ENCODE data around the gene TUBA3E.
"Not testable (repeated sequence)": the region's sequence is repeated elsewhere in the genome, so short reads cannot be mapped to it uniquely, and the experiment has no call there.

TUBA3E gene

GRCh38 chr2:130198343-130198742 is at the start of gene TUBA3E:
TUBA3E (minus strand) TSS chr2:130198439; CDS start chr2:130198360, 79 bp downstream.
- no peak for DNase-seq (ENCODE audit: low spot score)

- DNase-seq (ENCODE audit: low spot score): no peak
Observed at GRCh38 chr2:130246430-130246829, 48.2 kb upstream of the TUBA3E start.

GRCh38 chr2:130245976-130246375 is 47.7 kb upstream of the TUBA3E start:
- DNase-seq (ENCODE audit: low spot score): no peak

DNA sequence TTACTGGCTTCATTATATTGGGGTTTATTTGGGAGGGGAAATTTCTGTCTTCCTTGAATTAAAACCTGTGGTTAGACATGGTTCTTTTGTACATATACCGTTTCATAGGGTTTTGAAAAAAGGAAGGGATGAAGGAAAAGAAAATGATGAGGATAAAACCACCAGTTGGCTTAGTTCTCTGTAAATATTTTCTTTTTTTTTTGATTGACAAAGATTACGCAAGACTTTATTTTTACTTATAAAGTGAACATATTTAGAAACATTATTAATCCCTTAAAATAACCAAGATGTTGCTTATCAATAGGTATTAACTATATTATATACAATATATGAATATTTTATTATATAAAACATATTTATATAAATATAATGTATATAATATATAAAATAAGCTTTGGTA is 45.1 kb upstream of the TUBA3E start:
- no peak for DNase-seq (ENCODE audit: low spot score)

DNA sequence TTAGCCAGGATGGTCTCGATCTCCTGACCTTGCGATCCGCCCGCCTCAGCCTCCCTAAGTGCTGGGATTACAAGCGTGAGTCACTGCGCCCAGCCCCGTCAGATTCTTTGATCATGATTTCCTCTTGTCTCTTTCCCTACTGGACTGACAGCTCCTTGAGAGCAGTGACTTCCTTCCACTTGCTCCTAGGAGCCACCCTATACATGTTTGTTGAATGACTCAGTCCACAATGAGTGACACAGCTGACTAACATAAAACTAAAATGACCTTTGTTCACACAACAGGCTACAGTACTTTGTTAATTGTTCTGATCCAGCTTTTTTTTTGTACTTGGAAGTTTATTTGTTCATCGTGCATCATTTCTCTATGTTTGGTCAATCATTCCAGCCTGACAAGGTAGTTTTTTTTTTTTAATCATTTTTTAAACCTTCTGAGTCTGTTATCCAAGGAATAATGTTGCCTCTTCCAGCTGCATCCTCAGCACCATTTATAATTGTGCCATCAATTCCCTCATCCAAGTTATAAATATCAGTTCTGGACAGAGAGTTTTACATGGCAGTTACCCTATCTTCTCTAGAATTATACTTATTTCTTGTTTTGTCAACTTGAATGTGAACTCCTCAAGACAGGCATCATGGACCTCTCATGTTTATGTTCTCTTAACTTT is 42.9 kb upstream of the TUBA3E start:
- DNase-seq (ENCODE audit: low spot score): no peak

DNA sequence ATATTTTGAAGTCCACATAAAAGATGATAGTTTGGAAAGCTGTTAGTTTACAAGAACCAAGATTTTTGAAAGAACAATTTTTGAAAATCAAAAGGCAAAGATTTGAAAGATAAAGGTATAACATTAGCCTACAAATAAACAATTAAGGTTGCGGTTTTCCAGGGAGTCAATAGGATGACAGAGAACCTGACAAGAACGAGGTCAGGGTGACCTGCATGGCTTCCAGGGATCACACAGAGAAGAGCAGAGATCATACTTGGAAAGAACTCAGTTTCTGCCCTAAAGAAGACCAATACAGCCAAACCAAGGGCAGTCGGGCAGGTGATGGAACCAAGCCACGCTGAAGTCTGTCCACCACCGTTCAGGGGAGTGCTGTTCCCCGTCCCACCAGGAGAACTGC is 41.3 kb upstream of the TUBA3E start:
- DNase-seq (ENCODE audit: low spot score): not testable (repeated sequence)

DNA sequence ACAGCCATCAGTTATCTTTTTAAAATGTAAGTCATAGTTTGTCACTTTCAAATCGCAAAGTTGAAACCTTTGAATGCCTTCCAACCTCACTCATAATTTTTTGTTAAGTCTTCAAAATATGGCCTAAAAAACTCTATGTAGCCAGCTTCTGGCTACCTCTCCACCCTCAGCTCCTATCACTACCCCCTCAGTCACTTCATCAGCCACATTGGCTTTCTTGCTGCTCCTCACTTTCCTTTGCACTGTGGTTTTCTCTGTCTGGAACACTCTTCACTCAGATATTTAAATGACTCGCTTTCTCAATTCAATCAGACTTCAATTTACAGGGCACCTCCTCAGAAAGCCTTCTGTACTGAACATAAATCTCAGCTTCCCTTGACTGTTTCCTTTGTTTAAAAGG is 34.8 kb upstream of the TUBA3E start:
- DNase-seq (ENCODE audit: low spot score): not testable (repeated sequence)

GRCh38 chr2:130231656-130232055 is 33.4 kb upstream of the TUBA3E start:
- no peak for DNase-seq (ENCODE audit: low spot score)

DNA sequence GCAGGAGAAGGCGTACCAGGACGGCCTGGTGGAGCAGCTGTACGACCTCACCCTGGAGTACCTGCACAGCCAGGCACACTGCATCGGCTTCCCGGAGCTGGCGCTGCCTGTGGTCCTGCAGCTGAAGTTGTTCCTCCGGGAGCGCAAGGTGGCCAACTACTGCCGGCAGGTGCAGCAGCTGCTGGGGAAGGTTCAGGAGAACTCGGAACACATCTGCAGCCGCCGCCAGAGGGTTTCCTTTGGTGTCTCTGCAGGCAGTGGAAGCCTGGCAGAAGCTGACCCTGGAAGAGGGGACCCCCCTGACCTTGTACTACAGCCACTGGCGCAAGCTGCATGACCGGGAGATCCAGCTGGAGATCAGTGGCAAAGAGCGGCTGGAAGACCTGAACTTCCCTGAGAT is 32.7 kb upstream of the TUBA3E start:
- not testable (repeated sequence) for DNase-seq (ENCODE audit: low spot score)

GRCh38 chr2:130230376-130230775 is 32.1 kb upstream of the TUBA3E start:
- DNase-seq (ENCODE audit: low spot score): not testable (repeated sequence)

DNA sequence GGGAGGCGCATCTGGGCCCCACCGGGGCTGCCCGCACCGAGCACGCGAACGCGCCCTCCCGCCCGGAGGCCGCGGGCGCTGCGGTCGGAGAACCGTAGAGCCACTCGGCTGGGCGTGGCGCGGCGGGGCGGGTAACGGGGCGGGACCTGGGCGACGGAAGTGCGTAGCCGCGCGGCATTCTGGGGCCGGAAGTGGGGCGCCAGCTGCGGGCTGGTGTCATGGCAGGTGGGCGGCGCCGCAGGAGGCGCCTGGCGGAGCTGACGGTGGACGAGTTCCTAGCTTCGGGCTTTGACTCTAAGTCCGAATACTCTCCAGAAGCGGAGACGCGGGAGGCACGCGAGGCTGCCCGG is 30.9 kb upstream of the TUBA3E start:
- DNase-seq (ENCODE audit: low spot score): not testable (repeated sequence)

DNA sequence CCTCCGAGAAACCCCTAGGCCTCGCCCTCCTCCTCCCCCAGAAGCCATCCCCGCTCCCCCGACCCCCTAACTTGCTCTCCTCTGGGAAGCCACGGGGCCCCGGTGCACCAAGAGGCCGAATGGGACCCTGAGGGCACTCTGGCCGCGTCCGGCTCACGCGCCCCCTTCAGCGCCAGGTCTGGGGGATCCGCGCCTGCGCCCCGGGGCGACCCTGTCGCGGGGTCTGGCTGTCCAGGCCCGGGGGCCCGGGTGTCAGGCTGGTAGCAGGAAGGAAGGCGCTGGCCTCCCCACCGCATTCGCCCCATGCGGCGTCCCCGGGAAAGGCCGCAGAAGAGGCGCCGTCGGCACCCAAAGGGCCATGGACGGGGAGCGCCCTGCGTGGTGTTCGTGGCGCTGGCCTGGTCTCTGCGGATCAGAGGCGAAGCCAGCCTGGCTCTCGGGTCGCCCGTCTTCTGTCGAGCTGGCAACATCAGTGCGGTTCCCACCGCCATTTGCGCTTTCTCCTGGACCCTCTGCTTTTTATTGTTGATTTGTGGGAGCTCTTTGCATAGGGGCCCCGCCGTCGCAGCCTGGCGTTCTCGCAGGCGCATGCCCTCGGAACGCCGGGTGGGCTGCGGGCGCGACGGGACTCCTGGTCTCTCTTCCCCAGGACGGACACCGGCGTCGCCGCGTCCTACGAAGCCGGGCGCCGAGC is 30.4 kb upstream of the TUBA3E start:
- DNase-seq (ENCODE audit: low spot score): not testable (repeated sequence)

GRCh38 chr2:130228005-130228404 is 29.8 kb upstream of the TUBA3E start:
- not testable (repeated sequence) for DNase-seq (ENCODE audit: low spot score)

- not testable (repeated sequence) for DNase-seq (ENCODE audit: low spot score)
Observed at GRCh38 chr2:130222523-130222922, 24.3 kb upstream of the TUBA3E start.

DNA sequence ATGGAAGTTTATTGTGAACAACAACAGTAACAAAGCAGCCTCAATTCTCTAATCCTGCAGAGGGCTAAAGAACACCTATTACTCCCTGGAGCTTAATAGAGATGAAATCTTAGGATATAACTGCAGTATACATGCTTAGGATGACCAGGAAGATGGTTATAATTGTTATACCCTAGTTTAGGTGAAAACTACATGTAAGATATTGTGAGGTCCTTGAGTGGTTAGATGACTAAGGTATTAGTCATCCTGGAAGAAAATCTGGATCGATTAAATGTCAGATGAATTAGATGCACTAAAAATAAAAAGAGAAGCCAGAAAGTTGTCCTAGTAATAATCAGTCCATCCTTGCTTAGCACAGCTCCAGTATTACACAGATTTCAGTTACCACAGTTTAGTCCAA is 22.3 kb upstream of the TUBA3E start:
- not testable (repeated sequence) for DNase-seq (ENCODE audit: low spot score)

DNA sequence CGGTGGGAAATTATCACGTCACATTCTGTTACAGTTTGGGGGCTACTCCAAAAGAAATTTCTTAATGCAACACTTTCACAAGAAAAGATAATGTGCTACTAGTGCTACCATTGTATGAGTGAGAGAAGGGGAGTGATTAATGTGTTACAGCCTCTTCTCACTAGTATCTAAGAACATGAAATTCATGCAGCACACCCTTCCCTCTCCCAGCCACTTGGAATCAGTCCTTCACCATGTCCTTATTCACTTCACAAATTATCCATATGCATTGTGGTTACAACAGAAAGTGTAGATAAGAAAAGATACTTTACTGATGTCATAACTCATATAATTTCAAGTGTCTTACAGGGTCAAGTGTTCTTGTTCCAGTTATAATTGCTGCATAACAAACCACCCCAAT is 20.9 kb upstream of the TUBA3E start:
- not testable (repeated sequence) for DNase-seq (ENCODE audit: low spot score)

DNA sequence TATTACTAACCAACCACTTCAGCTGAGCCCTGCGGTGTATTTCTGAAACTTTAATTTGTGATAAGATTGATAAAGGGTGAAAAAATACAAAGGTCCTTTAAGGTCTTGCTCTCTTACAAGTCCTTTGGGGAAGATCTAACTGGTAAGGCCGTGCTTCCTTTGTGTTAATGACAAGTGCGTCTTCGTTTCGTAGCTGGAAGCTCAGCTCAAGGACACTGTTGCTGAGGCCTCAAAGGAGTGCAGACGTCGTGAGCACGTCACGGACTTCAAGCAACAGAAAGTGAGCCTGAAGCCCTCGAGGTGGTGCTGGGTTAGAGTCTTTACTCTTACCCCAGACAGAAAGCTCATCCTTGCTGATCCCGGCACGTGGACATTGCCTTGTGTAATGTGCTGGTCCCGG is 8.8 kb upstream of the TUBA3E start:
- not testable (repeated sequence) for DNase-seq (ENCODE audit: low spot score)

DNA sequence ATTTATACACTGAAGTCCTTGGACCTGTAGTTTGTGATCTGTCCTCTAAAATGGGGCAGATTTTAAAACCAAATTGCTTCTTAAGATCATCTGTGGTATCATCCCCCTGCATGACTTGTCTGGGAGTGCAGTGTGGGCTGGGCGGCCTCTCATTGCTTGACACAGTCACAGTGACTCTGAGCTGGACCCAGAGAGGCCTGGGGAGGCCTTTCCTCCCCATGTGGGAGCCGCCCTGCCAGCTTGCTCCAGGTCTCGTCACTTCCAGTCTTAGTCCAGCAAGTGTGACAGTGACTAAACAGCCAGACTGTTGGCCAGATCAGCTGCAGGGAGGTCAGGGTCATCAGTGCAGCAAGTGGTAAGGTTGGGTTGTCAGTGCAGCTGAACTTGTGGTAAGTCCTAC is 4.9 kb upstream of the TUBA3E start:
- not testable (repeated sequence) for DNase-seq (ENCODE audit: low spot score)

DNA sequence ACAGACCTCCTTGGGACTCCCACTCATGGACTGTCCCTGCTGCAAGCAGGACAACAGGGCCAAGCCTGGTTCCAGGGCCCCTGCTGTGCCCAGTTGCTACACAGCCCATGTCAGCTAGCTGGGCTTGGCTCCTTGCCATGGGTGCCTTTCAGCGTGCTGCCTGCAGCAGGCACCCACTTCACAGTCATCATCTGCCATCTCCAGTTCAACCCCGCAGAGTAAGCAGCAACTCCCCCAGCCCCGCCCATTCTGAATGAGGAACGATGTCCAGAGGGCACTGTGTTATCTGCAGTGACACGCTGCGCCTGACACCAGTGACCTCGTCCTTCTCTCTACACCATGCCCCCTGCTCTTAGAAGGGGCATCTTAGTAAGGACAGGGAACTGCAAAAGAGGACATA is 4.3 kb upstream of the TUBA3E start:
- not testable (repeated sequence) for DNase-seq (ENCODE audit: low spot score)

GRCh38 chr2:130196052-130196451 is 2.2 kb downstream of the TUBA3E start:
- DNase-seq (ENCODE audit: low spot score): not testable (repeated sequence)

GRCh38 chr2:130195089-130195635 is 3.1 kb downstream of the TUBA3E start:
- not testable (repeated sequence) for DNase-seq (ENCODE audit: low spot score)

- DNase-seq (ENCODE audit: low spot score): not testable (repeated sequence)
Observed at GRCh38 chr2:130193824-130194223, 4.4 kb downstream of the TUBA3E start.

GRCh38 chr2:130192451-130192850 is 5.8 kb downstream of the TUBA3E start:
- not testable (repeated sequence) for DNase-seq (ENCODE audit: low spot score)
